Hair follicular keratinocyte (primary cell): ENCODE results near the gene OIP5. TPM values are rescaled to one million over a fixed set of nuclear protein-coding genes. Genes with fewer than 3 reads are reported as not detected.

ENCODE experiments used
- total RNA-seq: library from RNA; depleted of rRNA; stranded (reverse); fragments of >200 nt; gene quantifications from 2 replicates; pipeline ENCODE4 v1.2.3, GENCODE V29; 2015

OIP5 gene
- total RNA-seq: 7.6 and 22.3 TPM in 2 replicates

DNA sequence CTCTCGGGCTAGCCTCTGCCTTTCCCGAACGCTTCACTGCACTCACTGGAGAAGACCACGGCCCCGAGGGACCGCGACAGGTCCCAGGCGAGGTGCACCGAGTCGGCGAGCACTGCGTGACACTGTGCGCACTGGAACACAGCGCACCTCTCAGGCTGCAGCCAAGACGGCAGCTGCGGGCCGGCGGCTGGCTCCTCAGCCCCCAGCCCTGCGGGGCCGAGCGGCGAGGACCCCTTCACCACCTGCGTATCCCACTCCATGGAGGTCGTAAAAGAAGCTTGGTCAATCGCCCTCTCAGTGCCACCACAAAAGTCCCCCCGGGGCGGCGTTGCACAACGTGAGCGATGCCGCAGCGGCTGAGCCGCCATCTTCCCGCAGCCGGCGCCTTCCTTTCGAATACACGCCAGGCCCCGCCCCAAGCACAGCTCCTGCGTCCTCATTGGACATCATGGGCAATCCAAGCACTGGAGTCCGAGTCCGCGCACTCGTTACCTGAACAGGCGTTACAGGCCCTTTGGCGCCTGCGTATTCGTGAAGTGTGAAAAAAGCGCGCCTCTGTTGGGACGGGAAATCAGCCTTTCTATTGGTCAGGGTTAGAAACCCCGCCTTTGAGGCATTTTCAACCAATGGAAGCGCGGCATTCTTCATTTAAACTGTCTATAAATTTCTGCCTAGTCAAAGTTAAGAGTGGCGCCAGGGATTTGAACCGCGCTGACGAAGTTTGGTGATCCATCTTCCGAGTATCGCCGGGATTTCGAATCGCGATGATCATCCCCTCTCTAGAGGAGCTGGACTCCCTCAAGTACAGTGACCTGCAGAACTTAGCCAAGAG lies at the start of gene OIP5, which contains the start of gene NUSAP1:
Gene OIP5 (minus strand): TSS at position 398 of the 832 bp plus-strand sequence. CDS start 30 bp downstream, at position 368.
Gene NUSAP1 (plus strand): TSS at position 688 of the 832 bp plus-strand sequence. CDS start 77 bp downstream, at position 765.

Other genes with a start within 250 kb of the OIP5 start
- gene INO80, start 216.3 kb downstream of the OIP5 start, total RNA-seq: 22.5 and 22.7 TPM in 2 replicates
- gene EXD1, start 101.8 kb downstream of the OIP5 start, total RNA-seq: 0.57 TPM in 1 of 2 replicates, not detected in the other
- gene CHP1, start 101.3 kb downstream of the OIP5 start, total RNA-seq: 120 and 171 TPM in 2 replicates
- 31.2 and 75.4 TPM in 2 replicates for gene NUSAP1, start 290 bp upstream of the OIP5 start, total RNA-seq
- 27.2 and 37.6 TPM in 2 replicates for gene NDUFAF1, start 69.9 kb upstream of the OIP5 start, total RNA-seq
- 13.9 and 22.6 TPM in 2 replicates for gene RTF1, start 84.5 kb upstream of the OIP5 start, total RNA-seq
- 0.62 and 1.8 TPM in 2 replicates for gene ITPKA, start 161.3 kb upstream of the OIP5 start, total RNA-seq
- not detected in 2 replicates for gene LTK, start 181.2 kb upstream of the OIP5 start, total RNA-seq
- 32.5 and 43.3 TPM in 2 replicates for gene RPAP1, start 211.7 kb upstream of the OIP5 start, total RNA-seq
- 3.7 and 4.6 TPM in 2 replicates for gene TYRO3, start 226.6 kb upstream of the OIP5 start, total RNA-seq